ENCODE measurements around the gene LCE1A. TPM values are rescaled to one million over a fixed set of nuclear protein-coding genes. Genes with fewer than 3 reads are reported as not detected.

LCE1A gene
- total RNA-seq, 1 experiment from 2014 or later: not detected

- Histone ChIP-seq H3F3A (ENCODE audit: low read length, unreplicated experiment) (no peaks in the 10 kb centered on the region), H3K36me3 (ENCODE audit: low read depth, low read length) (no peaks in the 10 kb centered on the region), H3K4me3 (ENCODE audit: low read length) (no peak within 1 kb of the TSS), H3K9me2 (replicated peaks; ENCODE audit: low read length) (no peaks in the 10 kb centered on the region), H3K27ac (ENCODE audit: low read length) (no peak within 1 kb of the TSS), H3K27me3 (ENCODE audit: low read length) (peaks cover 36% of the 10 kb centered on the region), H4K20me1 (ENCODE audit: low read length) (no peaks in the 10 kb centered on the region), H3K4me1 (ENCODE audit: insufficient read depth, low read length) (no peaks in the 10 kb centered on the region), H3K9ac (ENCODE audit: low read length) (no peak within 1 kb of the TSS), H3K9me3 (ENCODE audit: low read length) (no peaks in the 10 kb centered on the region), H3K79me2 (ENCODE audit: low read length) (no peaks in the 10 kb centered on the region), H2AFZ (ENCODE audit: low read length) (no peak within 1 kb of the TSS), H3K4me2 (ENCODE audit: low read length) (no peak within 1 kb of the TSS)
- DNase-seq: no peak
- ChIA-PET CTCF (no interaction called here), POLR2A (ENCODE audit: unreplicated experiment) (interaction anchor here (0.7 kb wide), 1 partner anchor 154 kb away, joined by 4 read pairs; no protein-coding TSS in a partner anchor)
- intact Hi-C loops (cut with micrococcal nuclease): no loop called here
- no TSS peak for BruUV-seq (replicated peaks)
- no peak for TF ChIP-seq EZH2phosphoT487 (IDR thresholded peaks at IDR 0.05; ENCODE audit: borderline replicate concordance, low read length)
- no peak for TF ChIP-seq EZH2 (IDR thresholded peaks at IDR 0.05; ENCODE audit: low read length, unreplicated experiment)
- TF ChIP-seq CTCF (conservative IDR thresholded peaks at IDR 0.05; ENCODE audit: low read depth, low read length): no peak
- ATAC-seq: no peak
Measured at GRCh38 chr1:152811671-152812070, 15.6 kb upstream of the LCE1A start, which contains the start of gene LCE1B. Gene LCE1B, plus strand, starts transcription at chr1:152811971. Its CDS starts 476 bp downstream, at chr1:152812447.

DNA sequence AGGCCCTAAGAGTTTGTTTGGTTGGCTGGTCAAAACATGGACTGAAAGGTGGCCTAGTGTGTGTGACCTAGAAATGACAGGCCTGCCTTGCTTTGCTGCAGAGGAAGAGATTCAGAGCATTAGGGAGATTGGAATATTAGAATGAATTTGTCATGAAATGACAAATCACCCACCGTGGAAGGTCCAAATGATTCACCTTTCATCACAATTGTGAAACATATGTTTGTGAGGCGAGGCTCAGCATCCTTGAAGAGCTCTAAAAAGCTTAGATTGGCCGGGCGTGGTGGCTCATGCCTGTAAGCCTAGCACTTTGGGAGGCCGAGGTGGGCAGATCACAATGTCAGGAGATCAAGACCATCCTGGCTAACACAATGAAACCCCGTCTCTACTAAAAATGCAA lies 10.0 kb upstream of the LCE1A start:
- Histone ChIP-seq H3K36me3 (ENCODE audit: low read depth, low read length) (no peaks in the 10 kb centered on the region), H3K79me2 (ENCODE audit: low read length) (no peaks in the 10 kb centered on the region), H2AFZ (ENCODE audit: low read length) (no peak overlapping the region), H3K27me3 (ENCODE audit: low read length) (peaks cover 21% of the 10 kb centered on the region), H3F3A (ENCODE audit: low read length, unreplicated experiment) (no peaks in the 10 kb centered on the region), H3K4me1 (ENCODE audit: insufficient read depth, low read length) (no peaks in the 10 kb centered on the region), H4K20me1 (ENCODE audit: low read length) (no peaks in the 10 kb centered on the region), H3K4me2 (ENCODE audit: low read length) (no peak overlapping the region), H3K27ac (ENCODE audit: low read length) (no peak overlapping the region), H3K9ac (ENCODE audit: low read length) (no peak overlapping the region), H3K4me3 (ENCODE audit: low read length) (no peak overlapping the region), H3K9me3 (ENCODE audit: low read length) (no peaks in the 10 kb centered on the region), H3K9me2 (replicated peaks; ENCODE audit: low read length) (no peaks in the 10 kb centered on the region)
- intact Hi-C loops (cut with micrococcal nuclease): no loop called here
- DNase-seq: peak; percentile 29
- TF ChIP-seq CTCF (conservative IDR thresholded peaks at IDR 0.05; ENCODE audit: low read depth, low read length) (no peak), EZH2 (IDR thresholded peaks at IDR 0.05; ENCODE audit: low read length, unreplicated experiment) (no peak), EZH2phosphoT487 (IDR thresholded peaks at IDR 0.05; ENCODE audit: borderline replicate concordance, low read length) (no peak)
- no TSS peak for BruUV-seq (replicated peaks)
- no peak for ATAC-seq
- CTCF ChIA-PET: no interaction called here
- POLR2A ChIA-PET (ENCODE audit: unreplicated experiment): no interaction called here

DNA sequence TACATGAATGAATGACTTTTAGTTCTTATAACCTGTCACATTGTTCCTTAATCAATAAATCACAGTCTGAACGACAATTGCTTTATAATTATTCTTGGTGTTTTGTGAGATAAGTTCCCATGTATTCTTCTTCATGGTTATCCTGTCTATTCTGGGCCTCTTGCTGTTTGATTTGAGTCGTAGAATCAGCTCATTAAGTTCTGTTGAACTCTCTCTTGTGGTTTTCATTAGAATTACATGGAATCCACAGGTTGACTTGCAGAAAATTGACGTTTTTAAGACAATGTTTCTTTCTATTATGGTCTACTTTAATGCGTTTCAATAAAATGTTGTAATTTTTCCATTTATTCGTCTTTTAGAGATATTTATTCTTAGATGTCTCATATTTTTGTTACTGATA lies 4.0 kb upstream of the LCE1A start:
- H3K9me2 ChIP-seq (replicated peaks; ENCODE audit: low read length): no peaks in the 10 kb centered on the region
- TF ChIP-seq EZH2 (IDR thresholded peaks at IDR 0.05; ENCODE audit: low read length, unreplicated experiment): no peak
- no peak for TF ChIP-seq CTCF (conservative IDR thresholded peaks at IDR 0.05; ENCODE audit: low read depth, low read length)
- no peak for TF ChIP-seq EZH2phosphoT487 (IDR thresholded peaks at IDR 0.05; ENCODE audit: borderline replicate concordance, low read length)
- H3K27me3 ChIP-seq (ENCODE audit: low read length): peaks cover 54% of the 10 kb centered on the region
- BruUV-seq (replicated peaks): no TSS peak
- H3K79me2 ChIP-seq (ENCODE audit: low read length): no peaks in the 10 kb centered on the region
- no peaks in the 10 kb centered on the region for H3K9me3 ChIP-seq (ENCODE audit: low read length)
- H3K36me3 ChIP-seq (ENCODE audit: low read depth, low read length): no peaks in the 10 kb centered on the region
- no peak overlapping the region for H3K27ac ChIP-seq (ENCODE audit: low read length)
- intact Hi-C loops (cut with micrococcal nuclease): no loop called here
- no peaks in the 10 kb centered on the region for H4K20me1 ChIP-seq (ENCODE audit: low read length)
- DNase-seq (no peak), ATAC-seq (no peak)
- POLR2A ChIA-PET (ENCODE audit: unreplicated experiment): no interaction called here
- no peak overlapping the region for H3K4me3 ChIP-seq (ENCODE audit: low read length)
- H3K4me1 ChIP-seq (ENCODE audit: insufficient read depth, low read length): no peaks in the 10 kb centered on the region
- no peak overlapping the region for H3K9ac ChIP-seq (ENCODE audit: low read length)
- H3K4me2 ChIP-seq (ENCODE audit: low read length): no peak overlapping the region
- CTCF ChIA-PET: no interaction called here
- H3F3A ChIP-seq (ENCODE audit: low read length, unreplicated experiment): no peaks in the 10 kb centered on the region
- H2AFZ ChIP-seq (ENCODE audit: low read length): no peak overlapping the region

All from PC-3 (cell line).